Measurements from ENCODE around the gene AXIN1. TPM values are rescaled to one million over a fixed set of nuclear protein-coding genes. Genes with fewer than 3 reads are reported as not detected.
A peak's percentile ranks its signal among the peaks of the same experiment; 100 is the strongest.
"Not testable (repeated sequence)": the region's sequence is repeated elsewhere in the genome, so short reads cannot be mapped to it uniquely, and the experiment has no call there.

AXIN1 gene
- total and polyA plus RNA-seq, 9 of the 15 experiments (the other 6 are each of a cell fraction or from before 2014, with no cell fraction given), result 0.42 to 58.0 (median 25.9) TPM

DNA sequence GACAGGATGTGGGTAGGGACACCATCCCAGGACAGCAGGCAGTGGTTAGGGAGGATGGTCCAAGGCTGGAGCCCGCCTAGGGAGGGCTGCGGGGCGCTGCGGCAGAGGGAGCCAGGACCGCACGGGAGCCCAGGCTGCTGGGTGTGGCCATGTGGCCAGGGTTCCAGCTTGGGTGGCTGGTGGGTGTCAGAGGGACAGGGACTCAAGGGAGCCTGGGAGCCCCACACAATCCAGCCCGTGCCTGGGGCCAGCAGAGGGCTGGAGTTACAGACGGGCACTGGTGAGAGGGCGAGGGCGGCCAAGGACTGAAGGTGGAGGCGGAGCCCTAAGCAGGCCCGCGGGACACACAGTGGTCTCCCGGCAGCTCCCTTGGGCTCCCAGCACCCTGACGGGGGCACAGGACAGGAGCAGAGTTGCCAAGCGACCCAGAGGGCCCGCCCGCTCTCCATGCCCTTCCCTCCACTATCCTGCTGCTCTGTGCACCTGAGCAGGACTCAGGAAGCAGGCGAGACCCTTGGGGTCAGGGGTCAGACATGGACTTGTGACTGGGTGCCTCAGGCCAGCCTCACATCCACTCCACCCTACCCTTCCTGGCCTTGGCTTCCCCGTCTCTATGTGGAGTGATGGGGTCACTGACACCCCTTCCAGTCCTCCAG is 10.7 kb upstream of the AXIN1 start:
- no TSS peak for BruUV-seq (replicated peaks)
- Histone ChIP-seq H3K27me3 (ENCODE audit: control insufficient read depth in 2 of 2, insufficient read depth in 2 of 2, low read length in 2 of 2) (no peaks in the 10 kb centered on the region), H3K27ac (ENCODE audit: extremely low read depth, low read depth, low read length) (no peak overlapping the region), H3K4me2 (ENCODE audit: insufficient read depth, low read length) (no peak overlapping the region), H3K9me1 (ENCODE audit: control insufficient read depth, insufficient read depth, low read length) (peaks cover 4% of the 10 kb centered on the region), H3K9ac (ENCODE audit: insufficient read depth in 1 of 2, low read depth in 2 of 2, low read length in 2 of 2) (peak overlapping the region in 1 of 2 experiments; percentile 74; a peak in 2 of 4 replicates), H4K20me1 (replicated peaks; ENCODE audit: control insufficient read depth, insufficient read depth, low read length) (no peaks in the 10 kb centered on the region), H3K9me3 (replicated peaks; ENCODE audit: control insufficient read depth, insufficient read depth, low read depth, low read length) (no peaks in the 10 kb centered on the region), H3K4me3 (no peak overlapping the region), H2AFZ (ENCODE audit: low read depth, low read length) (no peak overlapping the region), H3K79me2 (ENCODE audit: control insufficient read depth, insufficient read depth, low read length) (no peaks in the 10 kb centered on the region), H3K4me1 (replicated peaks in 1 of 2; ENCODE audit: control insufficient read depth in 2 of 2, insufficient read depth in 2 of 2, low read length in 2 of 2) (peaks cover 6 to 79% of the 10 kb centered on the region in 2 experiments; a peak in 4 of 5 replicates), H3K36me3 (ENCODE audit: control insufficient read depth, insufficient read depth, low read length) (peaks cover 24% of the 10 kb centered on the region; the same call in 2 of the 3 replicates)
- POLR2A ChIA-PET, result interaction anchor here (0.6 to 1.6 kb wide), 6 partner anchors 9 to 321 kb away, joined by 3 to 4 read pairs (median 4); partner anchors contain the start of gene JMJD8
- in situ Hi-C loops (cut with MboI) (no loop called here), intact Hi-C loops (cut with micrococcal nuclease) (no loop called here)
- ATAC-seq (peak; percentile 7; the same call in 1 of the 3 replicates), DNase-seq (ENCODE audit: extremely low read depth in 1 of 4, low spot score in 3 of 4) (no peak), FAIRE-seq (no peak)
- CTCF ChIA-PET (ENCODE audit: low intra/inter-chr PET ratio), result interaction anchor here (0.9 to 1.0 kb wide), 2 partner anchors 256 to 297 kb away, joined by 3 to 8 read pairs; no protein-coding TSS in a partner anchor
- TF ChIP-seq PHTF2 (CRISPR knock-in tag; IDR thresholded peaks at IDR 0.05) (no peak), TAF15 (IDR thresholded peaks at IDR 0.05; ENCODE audit: low read depth, low read length) (no peak), NCOA6 (IDR thresholded peaks at IDR 0.05) (no peak), ASH1L (IDR thresholded peaks at IDR 0.05; ENCODE audit: borderline replicate concordance, low read depth, partially characterized antibody) (no peak), ZBTB1 (CRISPR knock-in tag; IDR thresholded peaks at IDR 0.05; ENCODE audit: borderline replicate concordance, low read depth) (no peak), ZNF224 (CRISPR knock-in tag; IDR thresholded peaks at IDR 0.05) (no peak), RB1 (IDR thresholded peaks at IDR 0.05; ENCODE audit: low read depth) (no peak), TAF9B (IDR thresholded peaks at IDR 0.05; ENCODE audit: partially characterized antibody) (no peak), MCM3 (IDR thresholded peaks at IDR 0.05) (no peak), MAZ (CRISPR knock-in tag; conservative IDR thresholded peaks at IDR 0.05 in 1 of 2, IDR thresholded peaks at IDR 0.05 in 1 of 2) (no peak), KAT8 (IDR thresholded peaks at IDR 0.05; ENCODE audit: low read depth) (no peak), SMARCA4 (IDR thresholded peaks at IDR 0.05) (no peak)
- TF ChIP-seq, protein P1, sequence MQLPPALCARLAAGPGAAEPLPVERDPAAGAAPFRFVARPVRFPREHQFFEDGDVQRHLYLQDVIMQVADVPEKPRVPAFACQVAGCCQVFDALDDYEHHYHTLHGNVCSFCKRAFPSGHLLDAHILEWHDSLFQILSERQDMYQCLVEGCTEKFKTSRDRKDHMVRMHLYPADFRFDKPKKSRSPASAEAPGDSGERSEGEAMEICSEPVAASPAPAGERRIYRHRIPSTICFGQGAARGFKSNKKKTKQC (CRISPR knock-in tag; IDR thresholded peaks at IDR 0.05), result no peak
- WGBS (ENCODE audit: insufficient coverage, low coverage, missing lambda C conversion rate), result 33% methylated on average over 12 of the region's 20 CpGs

DNA sequence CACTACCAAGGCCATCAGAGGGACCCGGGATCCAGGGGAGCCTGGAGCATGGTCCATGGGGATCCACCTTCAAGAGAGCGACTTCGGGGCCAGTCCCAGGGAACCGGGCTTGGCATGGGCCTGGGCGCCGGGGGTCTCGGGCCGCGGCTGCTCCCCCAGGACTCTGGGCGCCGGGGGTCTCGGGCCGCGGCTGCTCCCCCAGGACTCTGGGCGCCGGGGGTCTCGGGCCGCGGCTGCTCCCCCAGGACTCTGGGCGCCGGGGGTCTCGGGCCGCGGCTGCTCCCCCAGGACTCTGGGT is 10.1 kb upstream of the AXIN1 start:
- H2AFZ ChIP-seq (ENCODE audit: low read depth, low read length); BruUV-seq (replicated peaks); intact Hi-C loops (cut with micrococcal nuclease); ATAC-seq; H3K9me1 ChIP-seq (ENCODE audit: control insufficient read depth, insufficient read depth, low read length); in situ Hi-C loops (cut with MboI); H3K9me3 ChIP-seq (replicated peaks; ENCODE audit: control insufficient read depth, insufficient read depth, low read depth, low read length); DNase-seq (ENCODE audit: extremely low read depth in 1 of 4, low spot score in 3 of 4); H3K79me2 ChIP-seq (ENCODE audit: control insufficient read depth, insufficient read depth, low read length); H3K4me3 ChIP-seq; H3K4me2 ChIP-seq (ENCODE audit: insufficient read depth, low read length); H4K20me1 ChIP-seq (replicated peaks; ENCODE audit: control insufficient read depth, insufficient read depth, low read length); H3K27me3 ChIP-seq (ENCODE audit: control insufficient read depth in 2 of 2, insufficient read depth in 2 of 2, low read length in 2 of 2); FAIRE-seq; H3K27ac ChIP-seq (ENCODE audit: extremely low read depth, low read depth, low read length): not testable (repeated sequence)
- Histone ChIP-seq H3K4me1 (replicated peaks in 1 of 2; ENCODE audit: control insufficient read depth in 2 of 2, insufficient read depth in 2 of 2, low read length in 2 of 2) (peaks cover 6 to 80% of the 10 kb centered on the region in 2 experiments; a peak in 4 of 5 replicates), H3K36me3 (ENCODE audit: control insufficient read depth, insufficient read depth, low read length) (peaks cover 18% of the 10 kb centered on the region; the same call in 2 of the 3 replicates), H3K9ac (ENCODE audit: insufficient read depth in 1 of 2, low read depth in 2 of 2, low read length in 2 of 2) (peak overlapping the region in 1 of 2 experiments; percentile 77; a peak in 2 of 4 replicates)
- POLR2A ChIA-PET, result interaction anchor here (0.6 to 1.6 kb wide), 6 partner anchors 8 to 321 kb away, joined by 3 to 4 read pairs (median 4); partner anchors contain the start of genes JMJD8 and MRPL28
- 72% methylated on average over 7 of the region's 24 CpGs for WGBS (ENCODE audit: insufficient coverage, low coverage, missing lambda C conversion rate)
- CTCF ChIA-PET (ENCODE audit: low intra/inter-chr PET ratio), result interaction anchor here (0.9 to 1.0 kb wide), 2 partner anchors 256 to 297 kb away, joined by 3 to 8 read pairs; no protein-coding TSS in a partner anchor

All from K562 (cell line).